ENCODE results near the gene SNX32.

The SNX32 gene

DNA sequence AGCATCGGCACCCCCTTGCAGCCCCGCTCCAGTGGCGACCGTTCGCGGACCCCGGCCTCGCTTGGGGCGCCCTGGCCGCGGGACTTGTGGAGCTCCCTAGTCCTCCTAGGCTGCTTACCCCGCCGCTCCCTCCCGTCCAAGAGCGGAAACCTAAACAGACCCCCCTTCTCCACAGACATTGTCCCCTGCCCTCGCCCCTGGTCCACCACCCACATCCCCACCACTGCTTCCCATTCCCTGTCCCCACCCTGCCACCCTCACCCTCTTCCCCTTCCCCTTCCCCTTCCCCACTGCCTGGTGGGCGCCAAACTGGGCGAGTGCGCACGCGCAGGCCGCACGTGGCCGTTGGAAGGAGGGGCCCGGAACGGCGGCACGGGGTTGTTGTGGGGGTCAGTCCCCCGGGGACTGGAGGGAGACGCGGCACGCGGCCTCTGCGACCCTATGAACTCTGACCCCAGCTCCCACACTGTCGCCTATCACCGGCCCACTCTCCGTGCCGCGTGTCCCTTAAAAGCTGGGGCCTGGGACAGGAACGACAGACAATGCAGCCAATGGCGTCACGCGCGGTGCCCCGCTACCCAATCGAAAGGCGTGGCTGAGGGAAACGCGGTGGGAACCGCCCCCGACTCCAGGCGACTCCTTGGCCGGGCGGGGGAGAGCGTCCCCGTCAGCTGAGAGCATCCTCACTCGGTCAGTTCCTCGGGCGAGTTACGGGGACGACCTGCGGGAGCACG is at the start of gene SNX32:
Gene SNX32 (plus strand): TSS at position 667 of the 734 bp plus-strand sequence. CDS start 103 bp downstream, outside the sequence.
- peak; percentile 62 for DNase-seq (ENCODE audit: low read depth)
- peak within 1 kb of the TSS; percentile 72 for H3K4me3 ChIP-seq (ENCODE audit: low read length)
- TF ChIP-seq, protein P1, sequence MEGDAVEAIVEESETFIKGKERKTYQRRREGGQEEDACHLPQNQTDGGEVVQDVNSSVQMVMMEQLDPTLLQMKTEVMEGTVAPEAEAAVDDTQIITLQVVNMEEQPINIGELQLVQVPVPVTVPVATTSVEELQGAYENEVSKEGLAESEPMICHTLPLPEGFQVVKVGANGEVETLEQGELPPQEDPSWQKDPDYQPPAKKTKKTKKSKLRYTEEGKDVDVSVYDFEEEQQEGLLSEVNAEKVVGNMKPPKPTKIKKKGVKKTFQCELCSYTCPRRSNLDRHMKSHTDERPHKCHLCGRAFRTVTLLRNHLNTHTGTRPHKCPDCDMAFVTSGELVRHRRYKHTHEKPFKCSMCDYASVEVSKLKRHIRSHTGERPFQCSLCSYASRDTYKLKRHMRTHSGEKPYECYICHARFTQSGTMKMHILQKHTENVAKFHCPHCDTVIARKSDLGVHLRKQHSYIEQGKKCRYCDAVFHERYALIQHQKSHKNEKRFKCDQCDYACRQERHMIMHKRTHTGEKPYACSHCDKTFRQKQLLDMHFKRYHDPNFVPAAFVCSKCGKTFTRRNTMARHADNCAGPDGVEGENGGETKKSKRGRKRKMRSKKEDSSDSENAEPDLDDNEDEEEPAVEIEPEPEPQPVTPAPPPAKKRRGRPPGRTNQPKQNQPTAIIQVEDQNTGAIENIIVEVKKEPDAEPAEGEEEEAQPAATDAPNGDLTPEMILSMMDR (conservative IDR thresholded peaks at IDR 0.05; ENCODE audit: low read depth, low read length) = no peak

DNA sequence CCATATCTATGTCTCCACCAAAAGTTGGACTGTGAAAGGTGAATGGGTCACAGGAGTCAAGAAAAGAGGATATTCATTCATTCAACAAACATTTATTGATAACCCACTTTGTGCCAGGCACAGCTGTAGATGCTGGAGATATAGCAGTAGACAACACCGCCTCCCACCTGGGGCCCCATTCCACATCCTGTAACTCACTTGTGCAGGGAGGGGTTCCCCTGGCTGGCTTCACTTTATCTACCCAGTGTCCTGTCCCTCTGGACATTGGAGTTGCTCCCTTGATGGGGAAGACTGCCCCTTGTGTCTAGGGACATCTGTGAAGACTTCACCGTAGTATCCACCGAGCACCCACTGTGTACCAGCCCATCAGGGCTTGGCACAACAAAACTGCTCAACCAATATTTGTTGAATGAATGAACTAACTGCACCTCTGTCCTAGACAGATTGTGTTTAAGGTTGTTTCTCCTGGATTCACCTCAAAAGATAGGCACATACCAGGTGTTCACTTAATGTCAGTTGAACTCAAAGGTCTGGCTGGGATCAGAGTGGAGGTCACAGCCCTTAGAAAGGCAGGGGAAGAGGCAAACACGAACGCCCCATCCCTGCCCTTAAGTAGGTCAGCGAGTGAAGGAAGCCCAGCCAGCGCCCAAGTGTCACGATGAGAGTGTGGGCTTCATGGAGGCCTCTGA is 48.3 kb upstream of the SNX32 start:
- TF ChIP-seq, protein P1 (conservative IDR thresholded peaks at IDR 0.05; ENCODE audit: low read depth, low read length) = no peak

GRCh38 chr11:65786008-65786785 is 47.6 kb upstream of the SNX32 start:
- DNase-seq (ENCODE audit: low read depth) = no peak
- TF ChIP-seq, protein P1 (conservative IDR thresholded peaks at IDR 0.05; ENCODE audit: low read depth, low read length) = no peak
- H3K4me3 ChIP-seq (ENCODE audit: low read length) = no peak overlapping the region

More for the DNA sequence above, 48.3 kb upstream of the SNX32 start:
- DNase-seq (ENCODE audit: low read depth) = no peak
- no peak overlapping the region for H3K4me3 ChIP-seq (ENCODE audit: low read length)

DNA sequence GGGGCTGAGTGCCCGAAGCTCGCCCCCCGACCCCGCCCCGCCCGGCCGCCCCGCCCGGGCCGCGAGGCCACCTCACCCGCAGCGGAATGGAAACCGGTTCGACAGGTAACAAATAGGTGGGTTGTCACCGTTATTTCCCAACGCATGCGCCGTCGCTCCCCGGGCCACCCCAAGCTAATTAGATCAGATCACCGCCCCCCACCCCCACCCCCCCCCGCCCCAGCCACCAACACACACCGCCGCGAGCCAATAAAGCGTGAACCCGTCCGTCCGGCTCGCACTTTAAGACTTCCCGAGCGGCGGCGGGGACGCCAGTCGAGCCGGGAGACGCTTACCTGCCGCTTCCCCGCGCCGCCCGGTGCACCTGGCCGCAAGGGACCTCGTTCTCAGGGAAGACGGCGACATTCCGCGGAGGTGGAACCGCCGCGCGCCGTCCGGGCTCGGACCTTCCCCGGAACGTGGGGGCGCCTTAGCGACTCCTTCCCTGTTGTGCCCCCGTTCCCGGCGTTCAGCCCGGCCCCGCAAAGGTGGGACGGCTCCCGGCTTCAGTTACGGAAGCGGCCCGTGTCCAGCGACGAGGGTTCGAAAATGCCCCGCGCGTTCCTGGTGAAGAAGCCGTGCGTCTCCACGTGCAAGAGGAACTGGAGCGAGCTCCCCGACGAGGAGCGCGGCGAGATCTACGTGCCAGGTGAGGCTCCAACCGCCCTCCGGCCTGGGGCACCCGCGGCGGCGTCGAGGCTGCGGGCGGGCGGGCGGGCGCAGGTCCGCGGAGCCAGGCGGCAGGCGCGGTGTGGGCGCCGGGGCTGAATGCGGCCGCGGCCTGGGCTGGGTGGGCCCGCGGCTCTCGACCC is 46.8 kb upstream of the SNX32 start, which contains the start of gene OVOL1:
Gene OVOL1 (plus strand): TSS at position 278 of the 851 bp plus-strand sequence. CDS start 311 bp downstream, at position 589.
- no peak within 1 kb of the TSS for H3K4me3 ChIP-seq (ENCODE audit: low read length)
- TF ChIP-seq, protein P1 (conservative IDR thresholded peaks at IDR 0.05; ENCODE audit: low read depth, low read length) = no peak
- DNase-seq (ENCODE audit: low read depth) = no peak

DNA sequence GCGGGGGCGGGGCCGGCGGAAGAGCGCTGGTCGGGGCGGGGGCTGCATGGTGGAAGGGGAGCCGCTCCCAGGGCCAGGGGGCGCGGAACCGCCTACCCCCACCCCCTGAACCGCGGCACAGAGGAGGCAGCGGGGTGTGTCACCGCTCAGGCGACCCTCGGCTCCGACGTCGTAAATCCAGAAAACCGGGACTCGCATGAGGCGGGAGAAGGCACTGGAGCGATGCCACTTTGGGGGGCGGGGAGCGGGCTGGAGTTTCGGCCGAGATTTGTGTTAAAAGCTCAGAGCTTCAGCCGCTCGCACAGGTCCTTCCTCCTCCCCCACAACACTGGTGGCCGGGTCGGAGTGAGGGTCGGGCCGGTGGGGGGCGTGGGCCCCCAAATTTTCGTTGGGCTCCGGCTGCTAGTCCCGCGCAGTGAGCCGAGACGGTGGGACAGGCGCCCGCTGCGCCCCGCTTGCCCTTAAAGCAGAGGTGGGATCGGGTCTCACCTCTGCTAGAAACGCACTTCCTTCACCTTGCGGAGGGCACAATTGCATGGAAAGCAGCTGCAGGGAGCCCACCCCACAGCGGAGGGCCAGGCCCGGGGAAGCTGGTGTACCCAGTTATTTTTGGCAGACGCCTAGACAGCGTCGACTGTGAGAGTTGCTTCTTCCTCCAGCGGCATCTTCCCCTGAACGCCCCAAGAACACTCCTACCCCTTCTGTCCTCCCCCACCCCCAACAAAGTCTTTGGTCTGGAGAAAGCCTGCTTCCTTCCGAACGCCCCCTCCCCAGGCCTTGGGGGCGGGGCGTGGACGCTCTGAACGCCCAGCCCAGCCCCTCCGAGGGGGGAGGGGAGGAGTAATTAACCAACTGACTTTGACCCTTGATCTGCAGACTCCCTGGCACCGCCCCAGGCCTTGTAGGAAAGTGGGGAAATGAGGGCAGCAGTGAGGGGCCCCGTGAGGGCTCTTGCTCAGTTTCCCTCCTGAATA is 45.8 kb upstream of the SNX32 start:
- no peak overlapping the region for H3K4me3 ChIP-seq (ENCODE audit: low read length)

More for the DNA sequence above, 45.8 kb upstream of the SNX32 start:
- TF ChIP-seq, protein P1 (conservative IDR thresholded peaks at IDR 0.05; ENCODE audit: low read depth, low read length) = no peak
- DNase-seq (ENCODE audit: low read depth) = no peak

Measured in retinal pigment epithelial cell (primary cell).